ENCODE data around the gene CFAP61. TPM values are rescaled to one million over a fixed set of nuclear protein-coding genes. Genes with fewer than 3 reads are reported as not detected.

The CFAP61 gene
- total and polyA plus RNA-seq, 2 experiments from 2014 or later, result 0.21 TPM; not detected in 1

DNA sequence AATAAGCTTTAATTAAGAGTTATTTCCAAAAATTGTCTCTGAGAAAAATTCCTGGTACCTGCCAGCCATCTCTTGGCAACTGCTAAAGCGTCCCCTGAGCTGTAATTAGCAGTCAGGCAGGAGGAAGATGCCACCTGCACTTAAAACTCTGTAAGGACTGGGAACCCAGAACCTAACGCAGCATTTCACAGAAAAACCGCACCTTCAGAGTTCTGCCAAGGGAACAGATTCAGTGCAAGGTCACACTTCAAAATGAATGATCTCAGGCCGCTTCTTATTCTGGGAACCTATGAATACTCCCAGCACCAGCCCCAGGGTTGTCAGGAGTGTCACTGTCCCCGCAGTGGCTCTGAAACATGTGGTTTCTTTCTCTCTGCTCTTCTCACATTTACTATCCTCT, 352.3 kb downstream of the CFAP61 start:
- Mint-ChIP-seq H3K27me3 (ENCODE audit: insufficient read depth, low read depth, poor library complexity) (peaks cover 5% of the 10 kb centered on the region), H3K4me1 (peaks cover 26% of the 10 kb centered on the region), H3K4me3 (no peak overlapping the region), H3K36me3 (ENCODE audit: low read depth) (no peaks in the 10 kb centered on the region), H3K9me3 (no peaks in the 10 kb centered on the region; the same call in 2 of the 3 replicates), H3K27ac (no peak overlapping the region)
- Histone ChIP-seq H2AFZ (no peak overlapping the region), H3K27me3 (ENCODE audit: insufficient read depth) (no peaks in the 10 kb centered on the region), H3K4me3 (no peak overlapping the region), H3K27ac (ENCODE audit: low read depth) (no peak overlapping the region), H3K36me3 (ENCODE audit: insufficient read depth) (no peaks in the 10 kb centered on the region), H3K9me2 (ENCODE audit: insufficient read depth) (no peaks in the 10 kb centered on the region), H3K79me2 (replicated peaks; ENCODE audit: insufficient read depth) (no peaks in the 10 kb centered on the region), H3K4me1 (ENCODE audit: insufficient read depth) (peaks cover 3% of the 10 kb centered on the region; the same call in 1 of the 2 replicates), H3F3A (replicated peaks; ENCODE audit: low read depth) (no peaks in the 10 kb centered on the region), H3K4me2 (no peak overlapping the region), H4K20me1 (replicated peaks; ENCODE audit: insufficient read depth) (no peaks in the 10 kb centered on the region)
- DNase-seq (ENCODE audit: low spot score) (no peak), ATAC-seq (no peak)
- TF ChIP-seq EZH2phosphoT487 (IDR thresholded peaks at IDR 0.05; ENCODE audit: unreplicated experiment) (no peak), STAT1 (IDR thresholded peaks at IDR 0.05; ENCODE audit: unreplicated experiment) (no peak), NANOG (IDR thresholded peaks at IDR 0.05; ENCODE audit: borderline replicate concordance) (no peak), JUNB (IDR thresholded peaks at IDR 0.05; ENCODE audit: unreplicated experiment) (no peak), EZH2 (IDR thresholded peaks at IDR 0.05; ENCODE audit: low read depth, unreplicated experiment) (no peak), CREB1 (CRISPR knock-in tag; IDR thresholded peaks at IDR 0.05; ENCODE audit: low read depth) (no peak), ZNF114 (CRISPR knock-in tag; IDR thresholded peaks at IDR 0.05) (no peak), ZNF331 (CRISPR knock-in tag; IDR thresholded peaks at IDR 0.05; ENCODE audit: low read depth) (no peak), POLR2AphosphoS5 (IDR thresholded peaks at IDR 0.05; ENCODE audit: low read depth) (no peak)
- TF ChIP-seq, protein P1, sequence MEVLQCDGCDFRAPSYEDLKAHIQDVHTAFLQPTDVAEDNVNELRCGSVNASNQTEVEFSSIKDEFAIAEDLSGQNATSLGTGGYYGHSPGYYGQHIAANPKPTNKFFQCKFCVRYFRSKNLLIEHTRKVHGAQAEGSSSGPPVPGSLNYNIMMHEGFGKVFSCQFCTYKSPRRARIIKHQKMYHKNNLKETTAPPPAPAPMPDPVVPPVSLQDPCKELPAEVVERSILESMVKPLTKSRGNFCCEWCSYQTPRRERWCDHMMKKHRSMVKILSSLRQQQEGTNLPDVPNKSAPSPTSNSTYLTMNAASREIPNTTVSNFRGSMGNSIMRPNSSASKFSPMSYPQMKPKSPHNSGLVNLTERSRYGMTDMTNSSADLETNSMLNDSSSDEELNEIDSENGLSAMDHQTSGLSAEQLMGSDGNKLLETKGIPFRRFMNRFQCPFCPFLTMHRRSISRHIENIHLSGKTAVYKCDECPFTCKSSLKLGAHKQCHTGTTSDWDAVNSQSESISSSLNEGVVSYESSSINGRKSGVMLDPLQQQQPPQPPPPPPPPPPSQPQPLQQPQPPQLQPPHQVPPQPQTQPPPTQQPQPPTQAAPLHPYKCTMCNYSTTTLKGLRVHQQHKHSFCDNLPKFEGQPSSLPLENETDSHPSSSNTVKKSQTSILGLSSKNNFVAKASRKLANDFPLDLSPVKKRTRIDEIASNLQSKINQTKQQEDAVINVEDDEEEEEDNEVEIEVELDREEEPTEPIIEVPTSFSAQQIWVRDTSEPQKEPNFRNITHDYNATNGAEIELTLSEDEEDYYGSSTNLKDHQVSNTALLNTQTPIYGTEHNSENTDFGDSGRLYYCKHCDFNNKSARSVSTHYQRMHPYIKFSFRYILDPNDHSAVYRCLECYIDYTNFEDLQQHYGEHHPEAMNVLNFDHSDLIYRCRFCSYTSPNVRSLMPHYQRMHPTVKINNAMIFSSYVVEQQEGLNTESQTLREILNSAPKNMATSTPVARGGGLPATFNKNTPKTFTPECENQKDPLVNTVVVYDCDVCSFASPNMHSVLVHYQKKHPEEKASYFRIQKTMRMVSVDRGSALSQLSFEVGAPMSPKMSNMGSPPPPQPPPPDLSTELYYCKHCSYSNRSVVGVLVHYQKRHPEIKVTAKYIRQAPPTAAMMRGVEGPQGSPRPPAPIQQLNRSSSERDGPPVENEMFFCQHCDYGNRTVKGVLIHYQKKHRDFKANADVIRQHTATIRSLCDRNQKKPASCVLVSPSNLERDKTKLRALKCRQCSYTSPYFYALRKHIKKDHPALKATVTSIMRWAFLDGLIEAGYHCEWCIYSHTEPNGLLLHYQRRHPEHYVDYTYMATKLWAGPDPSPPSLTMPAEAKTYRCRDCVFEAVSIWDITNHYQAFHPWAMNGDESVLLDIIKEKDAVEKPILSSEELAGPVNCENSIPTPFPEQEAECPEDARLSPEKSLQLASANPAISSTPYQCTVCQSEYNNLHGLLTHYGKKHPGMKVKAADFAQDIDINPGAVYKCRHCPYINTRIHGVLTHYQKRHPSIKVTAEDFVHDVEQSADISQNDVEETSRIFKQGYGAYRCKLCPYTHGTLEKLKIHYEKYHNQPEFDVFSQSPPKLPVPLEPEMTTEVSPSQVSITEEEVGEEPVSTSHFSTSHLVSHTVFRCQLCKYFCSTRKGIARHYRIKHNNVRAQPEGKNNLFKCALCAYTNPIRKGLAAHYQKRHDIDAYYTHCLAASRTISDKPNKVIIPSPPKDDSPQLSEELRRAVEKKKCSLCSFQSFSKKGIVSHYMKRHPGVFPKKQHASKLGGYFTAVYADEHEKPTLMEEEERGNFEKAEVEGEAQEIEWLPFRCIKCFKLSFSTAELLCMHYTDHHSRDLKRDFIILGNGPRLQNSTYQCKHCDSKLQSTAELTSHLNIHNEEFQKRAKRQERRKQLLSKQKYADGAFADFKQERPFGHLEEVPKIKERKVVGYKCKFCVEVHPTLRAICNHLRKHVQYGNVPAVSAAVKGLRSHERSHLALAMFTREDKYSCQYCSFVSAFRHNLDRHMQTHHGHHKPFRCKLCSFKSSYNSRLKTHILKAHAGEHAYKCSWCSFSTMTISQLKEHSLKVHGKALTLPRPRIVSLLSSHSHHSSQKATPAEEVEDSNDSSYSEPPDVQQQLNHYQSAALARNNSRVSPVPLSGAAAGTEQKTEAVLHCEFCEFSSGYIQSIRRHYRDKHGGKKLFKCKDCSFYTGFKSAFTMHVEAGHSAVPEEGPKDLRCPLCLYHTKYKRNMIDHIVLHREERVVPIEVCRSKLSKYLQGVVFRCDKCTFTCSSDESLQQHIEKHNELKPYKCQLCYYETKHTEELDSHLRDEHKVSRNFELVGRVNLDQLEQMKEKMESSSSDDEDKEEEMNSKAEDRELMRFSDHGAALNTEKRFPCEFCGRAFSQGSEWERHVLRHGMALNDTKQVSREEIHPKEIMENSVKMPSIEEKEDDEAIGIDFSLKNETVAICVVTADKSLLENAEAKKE (CRISPR knock-in tag; IDR thresholded peaks at IDR 0.05), result no peak
- TF ChIP-seq, protein P2, sequence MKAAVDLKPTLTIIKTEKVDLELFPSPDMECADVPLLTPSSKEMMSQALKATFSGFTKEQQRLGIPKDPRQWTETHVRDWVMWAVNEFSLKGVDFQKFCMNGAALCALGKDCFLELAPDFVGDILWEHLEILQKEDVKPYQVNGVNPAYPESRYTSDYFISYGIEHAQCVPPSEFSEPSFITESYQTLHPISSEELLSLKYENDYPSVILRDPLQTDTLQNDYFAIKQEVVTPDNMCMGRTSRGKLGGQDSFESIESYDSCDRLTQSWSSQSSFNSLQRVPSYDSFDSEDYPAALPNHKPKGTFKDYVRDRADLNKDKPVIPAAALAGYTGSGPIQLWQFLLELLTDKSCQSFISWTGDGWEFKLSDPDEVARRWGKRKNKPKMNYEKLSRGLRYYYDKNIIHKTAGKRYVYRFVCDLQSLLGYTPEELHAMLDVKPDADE (IDR thresholded peaks at IDR 0.05), result no peak
- TF ChIP-seq, protein P3, sequence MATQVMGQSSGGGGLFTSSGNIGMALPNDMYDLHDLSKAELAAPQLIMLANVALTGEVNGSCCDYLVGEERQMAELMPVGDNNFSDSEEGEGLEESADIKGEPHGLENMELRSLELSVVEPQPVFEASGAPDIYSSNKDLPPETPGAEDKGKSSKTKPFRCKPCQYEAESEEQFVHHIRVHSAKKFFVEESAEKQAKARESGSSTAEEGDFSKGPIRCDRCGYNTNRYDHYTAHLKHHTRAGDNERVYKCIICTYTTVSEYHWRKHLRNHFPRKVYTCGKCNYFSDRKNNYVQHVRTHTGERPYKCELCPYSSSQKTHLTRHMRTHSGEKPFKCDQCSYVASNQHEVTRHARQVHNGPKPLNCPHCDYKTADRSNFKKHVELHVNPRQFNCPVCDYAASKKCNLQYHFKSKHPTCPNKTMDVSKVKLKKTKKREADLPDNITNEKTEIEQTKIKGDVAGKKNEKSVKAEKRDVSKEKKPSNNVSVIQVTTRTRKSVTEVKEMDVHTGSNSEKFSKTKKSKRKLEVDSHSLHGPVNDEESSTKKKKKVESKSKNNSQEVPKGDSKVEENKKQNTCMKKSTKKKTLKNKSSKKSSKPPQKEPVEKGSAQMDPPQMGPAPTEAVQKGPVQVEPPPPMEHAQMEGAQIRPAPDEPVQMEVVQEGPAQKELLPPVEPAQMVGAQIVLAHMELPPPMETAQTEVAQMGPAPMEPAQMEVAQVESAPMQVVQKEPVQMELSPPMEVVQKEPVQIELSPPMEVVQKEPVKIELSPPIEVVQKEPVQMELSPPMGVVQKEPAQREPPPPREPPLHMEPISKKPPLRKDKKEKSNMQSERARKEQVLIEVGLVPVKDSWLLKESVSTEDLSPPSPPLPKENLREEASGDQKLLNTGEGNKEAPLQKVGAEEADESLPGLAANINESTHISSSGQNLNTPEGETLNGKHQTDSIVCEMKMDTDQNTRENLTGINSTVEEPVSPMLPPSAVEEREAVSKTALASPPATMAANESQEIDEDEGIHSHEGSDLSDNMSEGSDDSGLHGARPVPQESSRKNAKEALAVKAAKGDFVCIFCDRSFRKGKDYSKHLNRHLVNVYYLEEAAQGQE (IDR thresholded peaks at IDR 0.05; ENCODE audit: unreplicated experiment), result no peak
- TF ChIP-seq, protein P4, sequence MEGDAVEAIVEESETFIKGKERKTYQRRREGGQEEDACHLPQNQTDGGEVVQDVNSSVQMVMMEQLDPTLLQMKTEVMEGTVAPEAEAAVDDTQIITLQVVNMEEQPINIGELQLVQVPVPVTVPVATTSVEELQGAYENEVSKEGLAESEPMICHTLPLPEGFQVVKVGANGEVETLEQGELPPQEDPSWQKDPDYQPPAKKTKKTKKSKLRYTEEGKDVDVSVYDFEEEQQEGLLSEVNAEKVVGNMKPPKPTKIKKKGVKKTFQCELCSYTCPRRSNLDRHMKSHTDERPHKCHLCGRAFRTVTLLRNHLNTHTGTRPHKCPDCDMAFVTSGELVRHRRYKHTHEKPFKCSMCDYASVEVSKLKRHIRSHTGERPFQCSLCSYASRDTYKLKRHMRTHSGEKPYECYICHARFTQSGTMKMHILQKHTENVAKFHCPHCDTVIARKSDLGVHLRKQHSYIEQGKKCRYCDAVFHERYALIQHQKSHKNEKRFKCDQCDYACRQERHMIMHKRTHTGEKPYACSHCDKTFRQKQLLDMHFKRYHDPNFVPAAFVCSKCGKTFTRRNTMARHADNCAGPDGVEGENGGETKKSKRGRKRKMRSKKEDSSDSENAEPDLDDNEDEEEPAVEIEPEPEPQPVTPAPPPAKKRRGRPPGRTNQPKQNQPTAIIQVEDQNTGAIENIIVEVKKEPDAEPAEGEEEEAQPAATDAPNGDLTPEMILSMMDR (conservative IDR thresholded peaks at IDR 0.05; ENCODE audit: low read depth in 2 of 2), result no peak

Measured in GM23338 (cell line).